ENCODE measurements around the gene FILIP1. TPM values are rescaled to one million over a fixed set of nuclear protein-coding genes. Genes with fewer than 3 reads are reported as not detected.
A peak's percentile ranks its signal among the peaks of the same experiment; 100 is the strongest.

Gene FILIP1
- total and polyA plus RNA-seq, 2 of the 8 experiments (the other 6 are each of a cell fraction or from before 2014, with no cell fraction given): 2.4 to 5.7 TPM

DNA sequence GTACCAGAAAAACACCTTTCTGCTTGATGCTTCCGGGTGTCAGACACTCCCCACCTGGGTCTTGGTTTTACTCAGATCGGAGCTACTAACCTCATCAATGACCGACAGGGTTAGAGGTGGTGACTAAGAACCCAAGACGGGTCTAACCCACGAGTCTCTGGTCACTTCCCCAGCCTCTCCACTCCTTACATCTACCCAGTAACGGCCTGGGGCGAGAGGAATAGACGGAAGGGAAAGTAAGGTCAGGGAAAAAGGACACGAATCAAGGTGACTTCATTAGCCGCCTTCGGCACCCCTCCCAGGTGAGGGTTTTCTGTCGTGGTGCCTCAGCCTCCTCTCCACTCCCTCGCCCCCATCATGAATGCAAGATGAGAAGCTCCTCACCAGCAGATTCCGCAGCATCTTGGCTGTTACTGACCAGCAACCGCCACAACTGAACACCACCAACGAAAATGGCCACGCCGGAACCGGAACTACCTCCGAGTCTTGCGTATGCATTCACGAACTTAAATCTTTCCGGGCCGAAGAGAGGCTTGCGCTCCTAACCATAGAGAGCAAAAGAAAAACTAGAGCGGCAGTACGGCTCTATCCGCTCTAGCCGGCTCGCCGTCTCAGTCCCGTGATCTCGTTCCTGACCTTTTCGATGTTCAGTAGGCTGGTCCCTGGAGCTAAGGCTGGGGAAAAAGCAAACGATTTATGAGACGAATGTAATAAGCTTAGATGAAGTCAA lies 250.1 kb downstream of the FILIP1 start, which contains the start of gene COX7A2 (continued):
- peak; percentile 78 to 93 for TF ChIP-seq POLR2A (IDR thresholded peaks at IDR 0.05; ENCODE audit: control extremely low read depth in 1 of 2, low read depth in 2 of 2, low read length in 2 of 2)
- TF ChIP-seq GABPA (IDR thresholded peaks at IDR 0.05; ENCODE audit: borderline replicate concordance, insufficient read depth, low read length): peak; percentile 90
- TF ChIP-seq SP2 (IDR thresholded peaks at IDR 0.05; ENCODE audit: low read length): peak; percentile 100
- peak; percentile 34 for TF ChIP-seq NANOG (IDR thresholded peaks at IDR 0.05; ENCODE audit: insufficient read depth, low read depth, low read length, poor library complexity, severe bottlenecking)
- TF ChIP-seq CHD1 (IDR thresholded peaks at IDR 0.05; ENCODE audit: low read depth, low read length): no peak
- no peak for TF ChIP-seq CBX5 (IDR thresholded peaks at IDR 0.05; ENCODE audit: low read depth, low read length)
- no peak for TF ChIP-seq BCL11A (IDR thresholded peaks at IDR 0.05; ENCODE audit: low read depth in 2 of 2, low read length in 2 of 2)
- peak; percentile 91 for TF ChIP-seq EGR1 (IDR thresholded peaks at IDR 0.05; ENCODE audit: borderline replicate concordance, low read depth, low read length)
- no peak for TF ChIP-seq SRF (IDR thresholded peaks at IDR 0.05; ENCODE audit: low read depth, low read length)
- no peak for TF ChIP-seq SAP30 (IDR thresholded peaks at IDR 0.05; ENCODE audit: insufficient read depth, insufficient replicate concordance, low read length)
- no peak for TF ChIP-seq ZNF274 (IDR thresholded peaks at IDR 0.05; ENCODE audit: borderline replicate concordance, extremely low read depth, low read length)
- TF ChIP-seq HDAC2 (IDR thresholded peaks at IDR 0.05; ENCODE audit: borderline replicate concordance in 1 of 2, low read depth in 2 of 2, low read length in 2 of 2): peak in 1 of 2 experiments; percentile 36; a peak in 1 of 4 replicates
- no peak for TF ChIP-seq EP300 (IDR thresholded peaks at IDR 0.05; ENCODE audit: borderline replicate concordance in 1 of 2, low read depth in 2 of 2, low read length in 2 of 2)
- TF ChIP-seq, protein P1, sequence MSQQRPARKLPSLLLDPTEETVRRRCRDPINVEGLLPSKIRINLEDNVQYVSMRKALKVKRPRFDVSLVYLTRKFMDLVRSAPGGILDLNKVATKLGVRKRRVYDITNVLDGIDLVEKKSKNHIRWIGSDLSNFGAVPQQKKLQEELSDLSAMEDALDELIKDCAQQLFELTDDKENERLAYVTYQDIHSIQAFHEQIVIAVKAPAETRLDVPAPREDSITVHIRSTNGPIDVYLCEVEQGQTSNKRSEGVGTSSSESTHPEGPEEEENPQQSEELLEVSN (IDR thresholded peaks at IDR 0.05): no peak; the same call in 1 of the 2 replicates
- TF ChIP-seq BACH1 (IDR thresholded peaks at IDR 0.05; ENCODE audit: low read length): peak; percentile 18; the same call in 1 of the 2 replicates
- peak; percentile 92 for TF ChIP-seq POLR2AphosphoS5 (IDR thresholded peaks at IDR 0.05; ENCODE audit: low read depth, low read length)
- TF ChIP-seq, protein P2, sequence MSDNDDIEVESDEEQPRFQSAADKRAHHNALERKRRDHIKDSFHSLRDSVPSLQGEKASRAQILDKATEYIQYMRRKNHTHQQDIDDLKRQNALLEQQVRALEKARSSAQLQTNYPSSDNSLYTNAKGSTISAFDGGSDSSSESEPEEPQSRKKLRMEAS (IDR thresholded peaks at IDR 0.05): no peak
- no peak for TF ChIP-seq NRF1 (IDR thresholded peaks at IDR 0.05; ENCODE audit: low read depth, low read length)
- no peak for TF ChIP-seq SP1 (IDR thresholded peaks at IDR 0.05; ENCODE audit: low read depth, low read length)
- TF ChIP-seq TAF7 (optimal IDR thresholded peaks at IDR 0.05; ENCODE audit: borderline replicate concordance, low read depth, low read length): peak; percentile 37
- TF ChIP-seq KDM4A (IDR thresholded peaks at IDR 0.05; ENCODE audit: low read depth, low read length, severe bottlenecking): peak; percentile 40
- peak; percentile 52 for TF ChIP-seq CREB1 (IDR thresholded peaks at IDR 0.05)
- TF ChIP-seq TBP (IDR thresholded peaks at IDR 0.05; ENCODE audit: low read depth, low read length): peak; percentile 94
- TF ChIP-seq RFX5 (IDR thresholded peaks at IDR 0.05; ENCODE audit: borderline replicate concordance, low read depth, low read length): no peak

Measured in H1 (cell line).